Purkinje cell (primary cell): ENCODE measurements around the gene AOC2. TPM values are rescaled to one million over a fixed set of nuclear protein-coding genes. Genes with fewer than 3 reads are reported as not detected.

ENCODE experiments used
- polyA plus RNA-seq: library from polyadenylated mRNA; unstranded; fragments of >200 nt; fragmentation: Nextera tagmentation; gene quantifications from 2 replicates; pipeline ENCODE4 v1.2.1, GENCODE V29; 2014

Gene AOC2
- 0.22 TPM in 1 of 2 replicates, not detected in the other for polyA plus RNA-seq

GRCh38 chr17:42844271-42844670, at the start of gene AOC2:
AOC2 (plus strand) TSS chr17:42844580; CDS start chr17:42844627, 47 bp downstream.

GRCh38 chr17:42798383-42799380, 45.7 kb upstream of the AOC2 start, which contains the start of the genes CNTD1 and COA3:
CNTD1 (plus strand) TSS chr17:42798861; CDS start chr17:42799068, 207 bp downstream.
COA3 (minus strand) TSS chr17:42798704; CDS start chr17:42798681, 23 bp downstream.

GRCh38 chr17:42832934-42833766, 11.2 kb upstream of the AOC2 start, which contains the start of gene PSME3:
PSME3 (plus strand) TSS chr17:42833397; CDS start chr17:42833632, 235 bp downstream.

GRCh38 chr17:42850954-42851353, 6.6 kb downstream of the AOC2 start, which contains the start of gene AOC3:
AOC3 (plus strand) TSS chr17:42851199; CDS start chr17:42851344, 145 bp downstream.

Other genes with a start within 250 kb of the AOC2 start
- gene RETREG3, start 235.2 kb upstream of the AOC2 start, polyA plus RNA-seq = 3.6 and 4.2 TPM in 2 replicates
- gene TUBG1, start 234.9 kb upstream of the AOC2 start, polyA plus RNA-seq = 24.6 and 29.5 TPM in 2 replicates
- gene TUBG2, start 185.3 kb upstream of the AOC2 start, polyA plus RNA-seq = 15.4 and 23.9 TPM in 2 replicates
- 0.40 TPM in 1 of 2 replicates, not detected in the other for gene PLEKHH3, start 167.6 kb upstream of the AOC2 start, polyA plus RNA-seq
- 0.48 TPM in 1 of 2 replicates, not detected in the other for gene CCR10, start 162.7 kb upstream of the AOC2 start, polyA plus RNA-seq
- gene CNTNAP1, start 162.0 kb upstream of the AOC2 start, polyA plus RNA-seq = 6.8 and 11.4 TPM in 2 replicates
- gene EZH1, start 99.5 kb upstream of the AOC2 start, polyA plus RNA-seq = 49.6 and 72.0 TPM in 2 replicates
- gene RAMP2, start 83.4 kb upstream of the AOC2 start, polyA plus RNA-seq = 0.64 TPM in 1 of 2 replicates, not detected in the other
- 55.2 and 81.1 TPM in 2 replicates for gene VPS25, start 71.1 kb upstream of the AOC2 start, polyA plus RNA-seq
- 0.20 TPM in 2 replicates for gene WNK4, start 64.0 kb upstream of the AOC2 start, polyA plus RNA-seq
- gene COA3, start 45.9 kb upstream of the AOC2 start, polyA plus RNA-seq = 578 and 642 TPM in 2 replicates
- gene CNTD1, start 45.7 kb upstream of the AOC2 start, polyA plus RNA-seq = 2.1 and 4.4 TPM in 2 replicates
- gene BECN1, start 20.3 kb upstream of the AOC2 start, polyA plus RNA-seq = 42.3 and 53.5 TPM in 2 replicates
- gene PSME3, start 11.2 kb upstream of the AOC2 start, polyA plus RNA-seq = 28.4 and 38.3 TPM in 2 replicates
- gene AOC3, start 6.6 kb downstream of the AOC2 start, polyA plus RNA-seq = not detected in 2 replicates
- gene G6PC1, start 56.2 kb downstream of the AOC2 start, polyA plus RNA-seq = not detected in 2 replicates
- gene AARSD1, start 119.9 kb downstream of the AOC2 start, polyA plus RNA-seq = 51.6 and 63.8 TPM in 2 replicates
- 0.23 TPM in 1 of 2 replicates, not detected in the other for gene PTGES3L, start 135.5 kb downstream of the AOC2 start, polyA plus RNA-seq
- 13.3 and 14.2 TPM in 2 replicates for gene RUNDC1, start 136.0 kb downstream of the AOC2 start, polyA plus RNA-seq
- 857 and 976 TPM in 2 replicates for gene RPL27, start 153.8 kb downstream of the AOC2 start, polyA plus RNA-seq
- not detected in 2 replicates for gene IFI35, start 162.2 kb downstream of the AOC2 start, polyA plus RNA-seq
- 5.5 and 6.8 TPM in 2 replicates for gene VAT1, start 177.8 kb downstream of the AOC2 start, polyA plus RNA-seq
- 3.3 and 5.0 TPM in 2 replicates for gene RND2, start 180.7 kb downstream of the AOC2 start, polyA plus RNA-seq